NB4 (cell line): ENCODE results near the gene ENC1.

Experiments used
- DNase-seq: peaks from one replicate; pipeline ENCODE4 v3.0.0; 2010; ENCODE audit warnings: low read depth
- H3K4me3 ChIP-seq: one replicate; pipeline ENCODE4 v1.5.1; 2011; ENCODE audit warnings: mild to moderate bottlenecking, low read depth, low read length, moderate library complexity
- MYC ChIP-seq: IDR thresholded peaks from 2 replicates; pipeline ENCODE4 v1.6.1; 2011; ENCODE audit warnings: low read depth, low read length
- POLR2A ChIP-seq: IDR thresholded peaks from 2 replicates; pipeline ENCODE4 v1.6.1; 2011; ENCODE audit warnings: mild to moderate bottlenecking; ENCODE audit not compliant: insufficient read length; ENCODE audit errors: extremely low read depth
- TF ChIP-seq, protein P1 (sequence below): IDR thresholded peaks from one replicate; pipeline ENCODE4 v1.5.1; 2012; ENCODE audit warnings: low read depth, low read length
- TF ChIP-seq, protein P2 (sequence below): IDR thresholded peaks from 2 replicates; pipeline ENCODE4 v1.6.1; 2011; ENCODE audit warnings: low read depth, low read length

Gene ENC1

DNA sequence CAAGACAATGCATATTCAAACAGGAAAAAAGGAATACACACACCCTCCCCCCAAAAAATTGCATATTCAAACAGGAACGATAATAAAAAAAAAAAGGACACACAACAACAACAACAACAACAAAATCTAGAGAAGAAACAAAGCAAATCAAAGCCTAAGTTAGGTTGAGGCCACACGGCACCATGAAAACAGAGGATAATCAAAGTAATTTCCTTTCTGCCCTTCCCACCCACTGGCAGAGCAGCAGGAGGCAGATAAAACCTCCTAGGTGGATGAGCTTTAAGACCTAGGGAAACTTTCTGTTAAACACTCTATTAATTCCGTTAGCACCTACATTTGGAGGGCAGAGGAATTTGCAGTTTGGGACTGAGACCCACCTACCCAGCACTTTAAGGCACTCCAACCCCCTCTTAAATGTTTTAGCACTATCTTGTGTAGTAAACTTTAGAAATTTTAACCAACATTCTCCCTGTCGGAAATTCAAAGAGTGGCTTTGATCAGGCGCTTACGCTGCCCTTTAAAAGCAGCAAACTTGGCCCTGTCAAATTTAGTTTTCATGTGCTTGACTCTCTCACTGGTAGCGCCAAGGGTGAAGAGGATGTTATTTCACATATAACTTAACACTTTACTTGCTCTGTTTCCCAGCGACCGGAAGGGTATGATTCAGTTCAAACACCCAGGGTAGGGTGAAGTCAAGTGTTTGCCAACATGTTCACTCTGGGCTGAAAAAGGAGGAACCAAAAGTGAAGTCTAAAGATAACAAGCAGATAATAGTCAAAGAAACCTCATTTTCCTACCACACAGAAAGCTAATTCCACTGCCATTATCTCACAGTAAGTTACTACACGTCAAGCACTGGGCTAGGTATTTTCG, 9.2 kb downstream of the ENC1 start:
- TF ChIP-seq, protein P1, sequence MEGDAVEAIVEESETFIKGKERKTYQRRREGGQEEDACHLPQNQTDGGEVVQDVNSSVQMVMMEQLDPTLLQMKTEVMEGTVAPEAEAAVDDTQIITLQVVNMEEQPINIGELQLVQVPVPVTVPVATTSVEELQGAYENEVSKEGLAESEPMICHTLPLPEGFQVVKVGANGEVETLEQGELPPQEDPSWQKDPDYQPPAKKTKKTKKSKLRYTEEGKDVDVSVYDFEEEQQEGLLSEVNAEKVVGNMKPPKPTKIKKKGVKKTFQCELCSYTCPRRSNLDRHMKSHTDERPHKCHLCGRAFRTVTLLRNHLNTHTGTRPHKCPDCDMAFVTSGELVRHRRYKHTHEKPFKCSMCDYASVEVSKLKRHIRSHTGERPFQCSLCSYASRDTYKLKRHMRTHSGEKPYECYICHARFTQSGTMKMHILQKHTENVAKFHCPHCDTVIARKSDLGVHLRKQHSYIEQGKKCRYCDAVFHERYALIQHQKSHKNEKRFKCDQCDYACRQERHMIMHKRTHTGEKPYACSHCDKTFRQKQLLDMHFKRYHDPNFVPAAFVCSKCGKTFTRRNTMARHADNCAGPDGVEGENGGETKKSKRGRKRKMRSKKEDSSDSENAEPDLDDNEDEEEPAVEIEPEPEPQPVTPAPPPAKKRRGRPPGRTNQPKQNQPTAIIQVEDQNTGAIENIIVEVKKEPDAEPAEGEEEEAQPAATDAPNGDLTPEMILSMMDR, result no peak
- TF ChIP-seq, protein P2, sequence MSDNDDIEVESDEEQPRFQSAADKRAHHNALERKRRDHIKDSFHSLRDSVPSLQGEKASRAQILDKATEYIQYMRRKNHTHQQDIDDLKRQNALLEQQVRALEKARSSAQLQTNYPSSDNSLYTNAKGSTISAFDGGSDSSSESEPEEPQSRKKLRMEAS, result no peak
- TF ChIP-seq POLR2A (no peak), MYC (no peak)
- DNase-seq, result peak; percentile 85
- no peak overlapping the region for H3K4me3 ChIP-seq

GRCh38 chr5:74630453-74631066, 10.0 kb downstream of the ENC1 start:
- no peak for DNase-seq
- H3K4me3 ChIP-seq, result no peak overlapping the region
- no peak for TF ChIP-seq MYC
- TF ChIP-seq, protein P1, result no peak
- TF ChIP-seq, protein P2, result no peak
- no peak for TF ChIP-seq POLR2A

GRCh38 chr5:74629326-74629725, 11.2 kb downstream of the ENC1 start:
- no peak overlapping the region for H3K4me3 ChIP-seq
- TF ChIP-seq MYC (no peak), POLR2A (no peak)
- TF ChIP-seq, protein P1, result no peak
- TF ChIP-seq, protein P2, result no peak
- DNase-seq, result no peak

- DNase-seq, result no peak
- H3K4me3 ChIP-seq, result no peak overlapping the region
- TF ChIP-seq, protein P2, result no peak
- TF ChIP-seq MYC, result no peak
- TF ChIP-seq POLR2A, result no peak
- TF ChIP-seq, protein P1, result no peak
These were observed 12.2 kb downstream of the ENC1 start for GRCh38 chr5:74628359-74628758.

DNA sequence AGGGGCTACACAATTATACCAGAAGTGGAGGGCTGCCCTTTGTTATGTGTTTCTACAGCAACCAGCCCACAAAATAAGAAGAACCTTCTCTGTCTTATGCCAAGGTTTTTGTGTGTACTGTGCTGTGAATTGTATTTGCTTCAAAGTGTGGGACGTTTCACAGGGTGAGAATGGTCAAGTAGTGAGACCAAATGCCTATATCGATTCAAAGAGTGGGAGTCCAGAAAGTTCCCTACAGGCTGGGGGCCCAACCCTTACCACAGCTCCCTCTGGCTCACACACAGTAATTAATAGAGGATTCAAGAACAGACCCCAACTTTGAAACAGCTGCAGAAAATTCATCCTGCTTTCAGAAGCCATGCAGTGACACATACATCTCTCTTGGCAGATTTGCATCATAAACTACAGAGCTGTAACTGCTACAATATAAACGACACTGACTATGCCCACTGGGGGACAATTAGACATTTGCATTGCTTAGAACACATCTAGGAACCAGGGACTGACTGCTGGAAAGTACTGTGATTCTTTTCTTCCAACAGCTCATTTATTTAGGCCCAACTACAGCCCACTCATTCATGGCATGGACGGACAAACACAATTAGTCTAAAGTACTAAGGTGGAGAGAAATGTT, 12.8 kb downstream of the ENC1 start:
- DNase-seq, result no peak
- no peak overlapping the region for H3K4me3 ChIP-seq
- TF ChIP-seq, protein P2, result no peak
- TF ChIP-seq, protein P1, result no peak
